Measurements from ENCODE around the gene SPOCK3.

The SPOCK3 gene

DNA sequence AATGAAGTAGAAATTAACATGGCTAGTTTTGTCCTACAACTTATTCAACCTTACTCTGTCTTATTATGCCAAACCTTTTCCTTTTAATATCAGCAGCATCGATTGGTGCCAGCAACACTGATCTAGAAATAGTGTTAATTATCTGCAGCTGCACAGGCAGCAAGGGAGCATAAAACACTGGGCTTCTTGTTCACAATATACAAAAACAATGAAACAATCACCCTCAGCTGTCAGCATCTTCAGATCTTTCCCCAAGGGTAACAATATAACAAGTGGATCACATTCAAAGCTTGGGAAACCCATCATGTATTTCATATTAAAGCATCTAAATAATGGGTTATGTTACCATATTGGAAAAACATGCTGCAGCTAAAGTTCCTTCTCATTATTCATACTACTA lies 238.1 kb downstream of the SPOCK3 start:
- no peak for DNase-seq (ENCODE audit: low spot score)
- TF ChIP-seq, protein P1, sequence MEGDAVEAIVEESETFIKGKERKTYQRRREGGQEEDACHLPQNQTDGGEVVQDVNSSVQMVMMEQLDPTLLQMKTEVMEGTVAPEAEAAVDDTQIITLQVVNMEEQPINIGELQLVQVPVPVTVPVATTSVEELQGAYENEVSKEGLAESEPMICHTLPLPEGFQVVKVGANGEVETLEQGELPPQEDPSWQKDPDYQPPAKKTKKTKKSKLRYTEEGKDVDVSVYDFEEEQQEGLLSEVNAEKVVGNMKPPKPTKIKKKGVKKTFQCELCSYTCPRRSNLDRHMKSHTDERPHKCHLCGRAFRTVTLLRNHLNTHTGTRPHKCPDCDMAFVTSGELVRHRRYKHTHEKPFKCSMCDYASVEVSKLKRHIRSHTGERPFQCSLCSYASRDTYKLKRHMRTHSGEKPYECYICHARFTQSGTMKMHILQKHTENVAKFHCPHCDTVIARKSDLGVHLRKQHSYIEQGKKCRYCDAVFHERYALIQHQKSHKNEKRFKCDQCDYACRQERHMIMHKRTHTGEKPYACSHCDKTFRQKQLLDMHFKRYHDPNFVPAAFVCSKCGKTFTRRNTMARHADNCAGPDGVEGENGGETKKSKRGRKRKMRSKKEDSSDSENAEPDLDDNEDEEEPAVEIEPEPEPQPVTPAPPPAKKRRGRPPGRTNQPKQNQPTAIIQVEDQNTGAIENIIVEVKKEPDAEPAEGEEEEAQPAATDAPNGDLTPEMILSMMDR (IDR thresholded peaks at IDR 0.05; ENCODE audit: extremely low read depth, missing control alignments), result no peak

DNA sequence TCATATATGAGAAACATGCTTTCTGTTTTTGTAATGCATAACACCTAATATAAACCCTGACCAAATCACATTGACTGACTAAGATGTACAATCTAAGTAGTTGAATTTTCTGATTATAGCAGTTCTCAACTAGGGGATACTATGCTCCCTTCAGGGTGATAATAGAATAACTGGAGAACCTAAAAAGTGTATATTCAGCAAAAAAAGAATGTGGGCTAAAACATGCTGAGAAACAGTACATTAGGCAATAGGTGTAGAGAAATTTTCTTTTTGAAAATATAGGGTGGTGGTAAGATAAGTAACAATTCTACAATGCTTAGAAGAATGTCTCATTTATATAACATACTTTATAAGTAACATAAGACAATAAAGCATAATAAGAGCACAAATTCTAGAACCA lies 239.6 kb downstream of the SPOCK3 start:
- DNase-seq (ENCODE audit: low spot score), result no peak
- TF ChIP-seq, protein P1 (IDR thresholded peaks at IDR 0.05; ENCODE audit: extremely low read depth, missing control alignments), result no peak

DNA sequence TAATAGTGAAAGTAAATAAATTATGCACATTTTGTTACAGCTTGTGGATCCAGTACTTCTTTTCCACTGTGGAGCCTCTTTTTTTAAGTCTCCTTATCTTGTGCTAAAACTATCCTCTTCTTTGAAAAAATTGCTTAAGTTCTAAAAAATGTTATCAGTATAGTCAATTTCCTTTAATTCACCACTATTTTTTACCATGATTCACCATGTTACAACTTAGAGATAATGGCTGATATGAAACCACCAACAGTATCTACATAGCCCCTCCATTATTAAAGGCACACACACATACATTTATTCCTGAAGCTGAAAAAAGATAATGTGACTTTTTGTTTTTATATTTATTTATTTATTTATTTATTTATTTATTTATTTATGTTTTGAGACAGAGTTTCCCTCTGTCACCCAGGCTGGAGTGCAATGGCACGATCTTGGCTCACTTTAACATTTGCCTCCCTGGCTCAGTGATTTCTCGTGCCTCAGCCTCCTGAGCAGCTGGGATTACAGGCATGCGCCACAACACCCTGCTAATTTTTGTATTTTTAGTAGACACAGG lies 243.2 kb downstream of the SPOCK3 start:
- no peak for DNase-seq (ENCODE audit: low spot score)
- TF ChIP-seq, protein P1 (IDR thresholded peaks at IDR 0.05; ENCODE audit: extremely low read depth, missing control alignments), result no peak

DNA sequence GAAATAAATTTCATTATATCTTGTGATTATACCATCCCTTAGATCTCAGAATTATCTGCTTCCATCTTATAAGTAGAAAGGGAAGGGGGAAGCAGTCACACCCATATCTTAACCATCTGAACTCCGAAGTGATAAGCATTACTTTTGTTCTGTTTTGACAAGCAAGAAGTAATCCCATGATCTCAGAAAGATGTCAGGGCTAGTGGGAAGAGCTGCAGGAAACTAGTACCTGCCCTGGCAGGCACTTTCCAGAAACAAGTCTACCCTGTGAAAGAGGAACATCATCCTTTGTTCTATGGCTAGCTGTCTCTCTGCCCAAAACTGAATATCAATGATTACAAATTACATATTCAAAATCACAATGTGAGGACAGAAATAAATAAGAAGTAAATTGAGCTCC lies 244.4 kb downstream of the SPOCK3 start:
- DNase-seq (ENCODE audit: low spot score), result no peak
- TF ChIP-seq, protein P1 (IDR thresholded peaks at IDR 0.05; ENCODE audit: extremely low read depth, missing control alignments), result no peak

DNA sequence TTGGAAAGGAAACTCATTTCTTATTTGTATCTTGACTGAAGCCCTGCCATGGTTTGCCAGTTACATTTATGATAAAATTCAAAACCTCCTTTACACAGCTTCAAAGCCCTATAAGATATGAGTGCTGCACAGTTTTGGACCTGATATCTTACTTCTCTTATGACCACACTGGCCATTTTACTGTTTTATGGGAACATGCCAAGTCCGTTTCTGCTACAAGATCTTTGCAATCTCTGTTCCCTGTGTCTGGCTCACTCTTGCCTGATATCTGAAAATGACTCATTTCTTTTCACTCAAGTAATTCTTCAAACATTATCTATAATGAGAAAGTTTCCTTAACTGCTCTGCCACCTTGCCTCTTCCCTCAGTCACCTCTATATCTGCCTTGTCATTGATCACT lies 247.3 kb downstream of the SPOCK3 start:
- TF ChIP-seq, protein P1 (IDR thresholded peaks at IDR 0.05; ENCODE audit: extremely low read depth, missing control alignments), result no peak
- DNase-seq (ENCODE audit: low spot score), result no peak

DNA sequence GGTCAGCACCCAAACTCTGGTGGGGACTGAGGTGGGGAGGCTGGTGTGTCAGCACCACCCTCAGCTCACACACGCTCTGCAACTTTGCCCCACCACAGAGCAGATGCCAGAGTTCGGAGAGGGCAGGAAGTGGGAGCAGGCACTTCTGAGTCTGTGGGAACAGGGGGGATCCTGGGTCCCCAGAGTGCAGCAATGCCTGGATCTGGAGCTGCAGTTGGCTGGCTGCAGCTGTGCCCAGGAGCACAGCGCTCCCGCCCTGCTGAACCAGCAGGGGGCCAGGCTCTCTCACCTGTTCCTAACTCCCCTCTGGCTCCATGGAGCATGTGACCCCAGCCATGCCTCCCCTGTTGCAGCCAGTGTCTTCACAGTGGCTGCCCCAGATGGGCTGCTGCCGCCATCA lies 252.4 kb downstream of the SPOCK3 start:
- TF ChIP-seq, protein P1 (IDR thresholded peaks at IDR 0.05; ENCODE audit: extremely low read depth, missing control alignments), result no peak
- DNase-seq (ENCODE audit: low spot score), result no peak

DNA sequence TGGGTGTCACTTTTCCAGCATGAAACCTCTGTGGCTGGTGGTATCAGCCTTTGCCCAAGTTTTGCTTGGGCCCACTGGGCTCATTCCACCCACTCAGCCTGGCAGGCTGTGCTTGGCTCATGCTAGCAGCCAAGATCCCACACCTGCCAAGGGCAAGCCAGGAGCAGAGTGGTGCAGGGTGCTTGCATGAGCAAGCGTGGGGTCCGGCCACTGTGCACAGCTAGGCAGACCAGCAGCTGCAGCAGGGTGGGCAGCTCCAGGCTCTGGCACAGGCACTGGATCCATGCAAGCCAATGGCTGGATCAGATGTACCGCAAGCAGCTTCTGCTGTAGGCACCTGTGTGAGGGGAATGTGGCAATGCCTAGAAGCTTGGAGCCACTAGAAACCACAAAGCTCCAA lies 253.9 kb downstream of the SPOCK3 start:
- DNase-seq (ENCODE audit: low spot score), result no peak
- TF ChIP-seq, protein P1 (IDR thresholded peaks at IDR 0.05; ENCODE audit: extremely low read depth, missing control alignments), result no peak
